Panc1 (cell line): ENCODE results near the gene DCUN1D2. TPM values are rescaled to one million over a fixed set of nuclear protein-coding genes. Genes with fewer than 3 reads are reported as not detected.

Experiments
- ATAC-seq: fragments of 200-7000 bp; cut with Tn5 transposase; 2 replicates; pipeline ENCODE4 v1.9.1; 2020; ENCODE audit warnings: mild to moderate bottlenecking, moderate library complexity
- BruUV-seq: library from RNA; stranded (reverse); fragments of 400-500 nt; replicated peaks from 2 replicates; lab custom pipeline; 2021; lab: Mats Ljungman, UMichigan
- CTCF ChIA-PET: fragments of 300-600 bp; sonication (Branson Sonifier 250); formaldehyde crosslinking; loops from one replicate; lab custom pipeline; 2022; ENCODE audit warnings: antibody characterized with exemption; lab: Charles Lee
- POLR2A ChIA-PET: fragments of 300-600 bp; sonication (Branson Sonifier 250); formaldehyde crosslinking; loops from one replicate; lab custom pipeline; 2022; ENCODE audit warnings: antibody characterized with exemption; lab: Charles Lee
- DNase-seq: peaks from one replicate; pipeline ENCODE4 v3.0.0-alpha.2; 2010; ENCODE audit warnings: low read depth, low spot score
- H3K27ac ChIP-seq: 2 replicates; pipeline ENCODE4 v1.5.1; 2011; ENCODE audit warnings: mild to moderate bottlenecking, low read length, inconsistent platforms
- H3K27me3 ChIP-seq: fragments of 200-500 bp; sonication (Bioruptor generic); 2 replicates; pipeline ENCODE4 v1.6.0; 2014; ENCODE audit warnings: low read length, inconsistent platforms; ENCODE audit not compliant: control insufficient read depth, insufficient read depth
- H3K36me3 ChIP-seq: fragments of 200-500 bp; sonication (Bioruptor generic); 2 replicates; pipeline ENCODE4 v1.5.1; 2014; ENCODE audit warnings: inconsistent platforms, mild to moderate bottlenecking, low read length, moderate library complexity; ENCODE audit not compliant: control insufficient read depth, insufficient read depth
- H3K4me1 ChIP-seq: 2 replicates; pipeline ENCODE4 v1.5.1; 2011; ENCODE audit warnings: inconsistent platforms, mild to moderate bottlenecking, low read length, moderate library complexity; ENCODE audit not compliant: control insufficient read depth, insufficient read depth
- H3K4me3 ChIP-seq, 2 experiments: 2 replicates each; pipeline ENCODE4 v1.5.1; 2011 to 2012; ENCODE audit warnings: low read depth in 2 of 2, low read length in 2 of 2, mild to moderate bottlenecking in 2 of 2, inconsistent platforms in 1 of 2, moderate library complexity in 1 of 2
- H3K9me3 ChIP-seq: fragments of 200-500 bp; sonication (Bioruptor generic); 2 replicates; pipeline ENCODE4 v1.5.1; 2014; ENCODE audit warnings: low read depth, mild to moderate bottlenecking, inconsistent platforms, low read length, moderate library complexity; ENCODE audit not compliant: control insufficient read depth, insufficient read depth
- CTCF ChIP-seq: fragments of 450-650 bp; IDR thresholded peaks from 2 replicates; pipeline ENCODE4 v1.5.1; 2017; ENCODE audit warnings: mild to moderate bottlenecking
- POLR2AphosphoS5 ChIP-seq: IDR thresholded peaks from 2 replicates; pipeline ENCODE4 v1.6.1; 2012; ENCODE audit warnings: mild to moderate bottlenecking, low read depth, low read length, moderate library complexity
- REST ChIP-seq, 2 experiments: IDR thresholded peaks; 2 replicates each; pipeline ENCODE4 v1.6.1; 2011 to 2012; ENCODE audit warnings: low read depth in 2 of 2, control low read depth in 1 of 2, low read length in 1 of 2, mild to moderate bottlenecking in 1 of 2, moderate library complexity in 1 of 2; ENCODE audit not compliant: insufficient read depth in 1 of 2
- SIN3A ChIP-seq: IDR thresholded peaks from 2 replicates; pipeline ENCODE4 v1.6.1; 2012; ENCODE audit warnings: low read depth, mild to moderate bottlenecking, low read length, moderate library complexity, borderline replicate concordance; ENCODE audit not compliant: insufficient read depth
- TCF7L2 ChIP-seq: IDR thresholded peaks from 2 replicates; pipeline ENCODE4 v1.6.1; 2011; ENCODE audit warnings: mild to moderate bottlenecking, low read depth, low read length, inconsistent platforms
- in situ Hi-C: cut with HindIII; loops from 2 replicates; pipeline ENCODE4 v1.10.0; 2016; ENCODE audit warnings: low sequenced_read_pairs, low pct_unique_long_range_greater_than_20kb
- intact Hi-C: fragments of 100-400 bp; cut with micrococcal nuclease; formaldehyde crosslinking; loops from one replicate; pipeline ENCODE4 v1.10.0; 2022; ENCODE audit not compliant: unreplicated experiment
- total RNA-seq: library from RNA; stranded (reverse); gene quantifications from one replicate; pipeline ENCODE4 v1.2.1, GENCODE V29; 2021; ENCODE audit not compliant: unreplicated experiment

DCUN1D2 gene
- total RNA-seq, 1 experiment from 2014 or later: 22.8 TPM

- POLR2A ChIA-PET: no interaction called here
- BruUV-seq: no TSS peak
- H3K9me3 ChIP-seq: no peaks in the 10 kb centered on the region
Observed at GRCh38 chr13:113417836-113418721, 72.4 kb downstream of the DCUN1D2 start.

More at GRCh38 chr13:113417836-113418721, 72.4 kb downstream of the DCUN1D2 start:
- H3K27ac ChIP-seq: no peak overlapping the region
- H3K4me1 ChIP-seq: no peaks in the 10 kb centered on the region
- in situ Hi-C loops: no loop called here
- intact Hi-C loops: no loop called here
- ATAC-seq (no peak), DNase-seq (no peak)
- no peak overlapping the region for H3K4me3 ChIP-seq
- no peaks in the 10 kb centered on the region for H3K36me3 ChIP-seq
- no peaks in the 10 kb centered on the region for H3K27me3 ChIP-seq
- CTCF ChIA-PET: no interaction called here
- TF ChIP-seq REST (IDR thresholded peaks at IDR 0.05; ENCODE audit: insufficient read depth in 1 of 2, low read depth in 2 of 2, low read length in 1 of 2) (no peak), POLR2AphosphoS5 (no peak), CTCF (no peak), SIN3A (no peak), TCF7L2 (no peak)
